ENCODE measurements around the gene CEBPG.

Gene CEBPG

GRCh38 chr19:33398361-33399060, 25.0 kb downstream of the CEBPG start:
- Histone ChIP-seq H3K79me2 (ENCODE audit: insufficient read depth, low read length) (no peaks in the 10 kb centered on the region), H3K9me3 (ENCODE audit: insufficient read depth, low read depth, low read length) (no peaks in the 10 kb centered on the region), H3K4me2 (ENCODE audit: low read depth, low read length, poor library complexity, severe bottlenecking) (no peak overlapping the region), H3F3A (ENCODE audit: low read depth) (no peaks in the 10 kb centered on the region), H4K20me1 (ENCODE audit: insufficient read depth, low read length, poor library complexity, severe bottlenecking) (no peaks in the 10 kb centered on the region), H3K36me3 (ENCODE audit: insufficient read depth, low read length) (no peaks in the 10 kb centered on the region), H3K27me3 (ENCODE audit: insufficient read depth, low read length, poor library complexity, severe bottlenecking) (no peaks in the 10 kb centered on the region), H3K9me2 (replicated peaks; ENCODE audit: low read depth, low read length) (no peaks in the 10 kb centered on the region), H2AFZ (ENCODE audit: low read length) (no peak overlapping the region), H3K9ac (ENCODE audit: low read depth, low read length, poor library complexity, severe bottlenecking) (no peak overlapping the region), H3K4me3 (ENCODE audit: low read length, poor library complexity, severe bottlenecking) (no peak overlapping the region), H3K4me1 (ENCODE audit: insufficient read depth, low read length, poor library complexity, severe bottlenecking) (no peaks in the 10 kb centered on the region)
- TF ChIP-seq EZH2phosphoT487 (IDR thresholded peaks at IDR 0.05; ENCODE audit: borderline replicate concordance) (no peak), CTCF (conservative IDR thresholded peaks at IDR 0.05; ENCODE audit: low read length) (no peak)

- H3K4me3 ChIP-seq (ENCODE audit: low read length, poor library complexity, severe bottlenecking), result no peak overlapping the region
- no peak overlapping the region for H3K4me2 ChIP-seq (ENCODE audit: low read depth, low read length, poor library complexity, severe bottlenecking)
- H3K79me2 ChIP-seq (ENCODE audit: insufficient read depth, low read length), result no peaks in the 10 kb centered on the region
- no peaks in the 10 kb centered on the region for H3K9me3 ChIP-seq (ENCODE audit: insufficient read depth, low read depth, low read length)
- no peaks in the 10 kb centered on the region for H3K36me3 ChIP-seq (ENCODE audit: insufficient read depth, low read length)
- no peaks in the 10 kb centered on the region for H3K27me3 ChIP-seq (ENCODE audit: insufficient read depth, low read length, poor library complexity, severe bottlenecking)
- no peaks in the 10 kb centered on the region for H4K20me1 ChIP-seq (ENCODE audit: insufficient read depth, low read length, poor library complexity, severe bottlenecking)
- H3F3A ChIP-seq (ENCODE audit: low read depth), result no peaks in the 10 kb centered on the region
- no peaks in the 10 kb centered on the region for H3K4me1 ChIP-seq (ENCODE audit: insufficient read depth, low read length, poor library complexity, severe bottlenecking)
- no peak for TF ChIP-seq EZH2phosphoT487 (IDR thresholded peaks at IDR 0.05; ENCODE audit: borderline replicate concordance)
- TF ChIP-seq CTCF (conservative IDR thresholded peaks at IDR 0.05; ENCODE audit: low read length), result no peak
- no peak overlapping the region for H2AFZ ChIP-seq (ENCODE audit: low read length)
- no peak overlapping the region for H3K9ac ChIP-seq (ENCODE audit: low read depth, low read length, poor library complexity, severe bottlenecking)
- no peaks in the 10 kb centered on the region for H3K9me2 ChIP-seq (replicated peaks; ENCODE audit: low read depth, low read length)
These were observed 25.7 kb downstream of the CEBPG start for GRCh38 chr19:33399081-33399744.

GRCh38 chr19:33399745-33400681, 26.5 kb downstream of the CEBPG start:
- Histone ChIP-seq H3K4me1 (ENCODE audit: insufficient read depth, low read length, poor library complexity, severe bottlenecking) (no peaks in the 10 kb centered on the region), H3F3A (ENCODE audit: low read depth) (no peaks in the 10 kb centered on the region), H2AFZ (ENCODE audit: low read length) (no peak overlapping the region), H3K79me2 (ENCODE audit: insufficient read depth, low read length) (no peaks in the 10 kb centered on the region), H3K9me3 (ENCODE audit: insufficient read depth, low read depth, low read length) (no peaks in the 10 kb centered on the region), H3K9ac (ENCODE audit: low read depth, low read length, poor library complexity, severe bottlenecking) (no peak overlapping the region), H3K9me2 (replicated peaks; ENCODE audit: low read depth, low read length) (no peaks in the 10 kb centered on the region), H4K20me1 (ENCODE audit: insufficient read depth, low read length, poor library complexity, severe bottlenecking) (no peaks in the 10 kb centered on the region), H3K36me3 (ENCODE audit: insufficient read depth, low read length) (no peaks in the 10 kb centered on the region), H3K4me2 (ENCODE audit: low read depth, low read length, poor library complexity, severe bottlenecking) (no peak overlapping the region), H3K27me3 (ENCODE audit: insufficient read depth, low read length, poor library complexity, severe bottlenecking) (no peaks in the 10 kb centered on the region), H3K4me3 (ENCODE audit: low read length, poor library complexity, severe bottlenecking) (no peak overlapping the region)
- TF ChIP-seq EZH2phosphoT487 (IDR thresholded peaks at IDR 0.05; ENCODE audit: borderline replicate concordance) (no peak), CTCF (conservative IDR thresholded peaks at IDR 0.05; ENCODE audit: low read length) (no peak)

Data from Loucy (cell line).